Globus pallidus (tissue), 1 donor: ENCODE measurements around the gene RNU6-9.
"Not testable (repeated sequence)": the region's sequence is repeated elsewhere in the genome, so short reads cannot be mapped to it uniquely, and the experiment has no call there.

Source experiments
- DNase-seq: peaks from one replicate; pipeline ENCODE4 v3.0.0-alpha.2; 2015; ENCODE audit warnings: low spot score

RNU6-9 gene

DNA sequence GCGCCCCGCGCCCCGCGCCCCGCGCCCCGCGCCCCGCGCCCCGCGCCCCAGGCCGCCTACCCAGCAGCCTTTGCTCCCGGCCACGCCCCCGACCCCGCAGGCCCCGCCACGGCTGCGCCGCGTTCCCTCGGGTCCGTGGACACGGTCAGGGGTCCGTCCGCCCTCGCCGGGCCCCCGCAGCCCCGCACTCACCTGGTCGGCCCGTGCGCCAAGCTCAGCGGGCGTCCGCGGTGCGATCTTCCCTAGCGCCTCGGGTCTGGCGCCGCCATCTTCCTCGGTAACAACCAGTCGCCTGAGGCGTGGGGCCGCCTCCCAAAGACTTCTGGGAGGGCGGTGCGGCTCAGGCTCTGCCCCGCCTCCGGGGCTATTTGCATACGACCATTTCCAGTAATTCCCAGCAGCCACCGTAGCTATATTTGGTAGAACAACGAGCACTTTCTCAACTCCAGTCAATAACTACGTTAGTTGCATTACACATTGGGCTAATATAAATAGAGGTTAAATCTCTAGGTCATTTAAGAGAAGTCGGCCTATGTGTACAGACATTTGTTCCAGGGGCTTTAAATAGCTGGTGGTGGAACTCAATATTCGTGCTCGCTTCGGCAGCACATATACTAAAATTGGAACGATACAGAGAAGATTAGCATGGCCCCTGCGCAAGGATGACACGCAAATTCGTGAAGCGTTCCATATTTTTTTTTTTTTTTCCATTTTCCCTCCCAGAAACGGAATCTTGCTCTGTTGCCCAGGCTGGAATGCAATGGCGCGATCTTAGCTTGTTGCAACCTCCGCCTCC, at the start of gene RNU6-9, which contains the start of gene MED16:
RNU6-9 (plus strand) TSS at position 591 of the 796 bp plus-strand sequence.
MED16 (minus strand) TSS at position 294 of the 796 bp plus-strand sequence. CDS start 2,056 bp downstream, outside the sequence.
- peak; percentile 95 for DNase-seq

DNA sequence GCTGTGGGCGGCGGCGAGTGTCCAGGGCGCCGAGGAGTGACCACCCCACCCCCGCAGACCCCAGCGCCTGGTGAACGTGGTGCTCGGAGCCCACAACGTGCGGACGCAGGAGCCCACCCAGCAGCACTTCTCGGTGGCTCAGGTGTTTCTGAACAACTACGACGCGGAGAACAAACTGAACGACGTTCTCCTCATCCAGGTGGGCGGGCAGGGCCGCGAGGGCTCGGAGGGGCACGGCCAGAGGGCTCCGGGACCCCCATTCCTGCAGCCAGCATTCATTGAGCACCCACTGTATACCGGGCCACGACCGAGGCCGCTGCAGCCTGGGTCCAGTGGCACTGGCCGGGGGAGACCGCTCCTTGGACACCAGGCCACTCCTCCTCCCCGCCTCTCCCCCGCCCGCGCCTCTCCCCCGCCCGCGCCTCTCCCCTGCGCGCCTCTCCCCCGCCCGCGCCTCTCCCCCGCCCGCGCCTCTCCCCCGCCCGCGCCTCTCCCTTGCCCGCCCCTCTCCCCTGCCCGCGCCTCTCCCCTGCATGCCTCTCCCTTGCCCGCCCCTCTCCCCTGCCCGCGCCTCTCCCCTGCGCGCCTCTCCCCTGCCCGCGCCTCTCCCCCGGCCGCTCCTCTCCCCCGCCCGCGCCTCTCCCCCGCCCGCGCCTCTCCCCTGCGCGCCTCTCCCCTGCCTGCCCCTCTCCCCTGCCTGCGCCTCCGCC, 49.3 kb upstream of the RNU6-9 start:
- DNase-seq, result no peak

DNA sequence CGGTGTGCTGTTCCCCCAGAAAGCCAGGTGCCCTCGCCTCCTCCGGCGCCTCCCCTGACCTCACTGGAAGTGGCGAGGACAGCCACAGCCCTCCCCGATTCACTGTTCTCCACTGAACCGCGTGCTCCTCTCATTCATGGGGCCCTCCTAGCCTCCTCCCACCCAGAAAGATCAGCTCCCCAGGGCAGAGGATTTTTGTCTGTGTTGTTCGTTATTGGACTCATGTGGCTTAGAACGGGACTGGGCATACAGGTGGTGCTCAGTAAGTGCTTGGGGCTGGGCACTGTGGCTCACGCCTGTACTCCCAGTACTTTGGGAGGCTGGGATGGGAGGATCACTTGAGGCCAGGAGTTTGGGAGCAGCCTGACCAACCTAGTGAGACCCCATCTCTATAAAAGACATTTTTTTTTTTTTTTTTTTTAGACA, 48.7 kb upstream of the RNU6-9 start:
- no peak for DNase-seq

DNA sequence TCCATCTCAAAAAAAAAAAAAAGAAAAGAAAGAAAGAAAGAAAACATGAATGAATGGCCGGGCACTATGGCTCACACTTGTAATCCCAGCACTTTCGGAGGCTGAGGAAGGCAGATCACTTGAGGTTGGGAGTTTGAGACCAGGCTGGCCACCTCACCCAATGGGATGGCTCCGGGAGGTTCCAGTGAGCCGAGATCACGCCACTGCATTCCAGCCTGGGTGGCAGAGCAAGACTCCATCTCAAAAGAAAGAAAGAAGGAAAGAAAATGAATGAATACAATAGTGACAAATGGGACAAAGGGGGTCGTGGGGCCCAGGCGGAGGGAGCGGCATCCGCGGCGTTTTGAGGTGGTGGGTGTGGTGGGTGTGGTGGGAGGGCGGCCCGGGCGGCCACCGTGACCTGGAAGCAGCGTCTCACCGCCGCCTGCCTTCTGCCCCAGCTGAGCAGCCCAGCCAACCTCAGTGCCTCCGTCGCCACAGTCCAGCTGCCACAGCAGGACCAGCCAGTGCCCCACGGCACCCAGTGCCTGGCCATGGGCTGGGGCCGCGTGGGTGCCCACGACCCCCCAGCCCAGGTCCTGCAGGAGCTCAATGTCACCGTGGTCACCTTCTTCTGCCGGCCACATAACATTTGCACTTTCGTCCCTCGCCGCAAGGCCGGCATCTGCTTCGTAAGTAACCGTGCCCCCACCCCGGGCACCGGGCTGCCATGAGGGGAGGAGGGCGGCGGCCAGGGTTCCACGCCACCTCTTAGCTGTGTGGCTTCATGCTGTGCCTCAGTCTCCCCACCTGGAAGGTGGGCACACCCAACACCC, 47.4 kb upstream of the RNU6-9 start:
- DNase-seq, result no peak

DNA sequence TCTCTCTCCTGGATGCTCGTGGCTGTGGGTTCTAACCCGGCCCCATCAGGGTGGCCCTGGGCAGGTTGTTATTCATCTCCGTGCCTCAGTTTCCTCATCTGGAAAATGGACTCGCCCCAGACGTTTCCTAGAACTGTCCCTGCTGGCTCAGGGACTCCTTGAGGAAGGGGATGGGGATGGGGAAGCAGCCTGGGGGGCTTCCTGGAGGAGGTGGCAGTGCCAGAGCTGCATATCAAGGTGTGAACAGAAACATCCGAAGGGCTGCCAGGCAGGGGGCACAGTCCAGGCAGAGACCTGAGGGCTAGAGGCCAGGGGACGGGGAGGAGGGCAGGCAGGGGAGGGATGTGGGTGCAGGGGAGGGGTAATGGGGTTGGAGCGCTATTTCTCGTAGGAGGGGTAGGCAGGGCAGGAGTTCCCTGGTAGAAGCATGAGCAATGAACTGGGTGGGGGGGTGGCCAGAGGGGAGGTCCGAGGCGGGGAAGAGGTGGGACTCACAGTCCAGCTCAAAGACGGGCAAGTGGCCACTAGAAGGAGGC, 44.8 kb upstream of the RNU6-9 start:
- DNase-seq, result no peak

DNA sequence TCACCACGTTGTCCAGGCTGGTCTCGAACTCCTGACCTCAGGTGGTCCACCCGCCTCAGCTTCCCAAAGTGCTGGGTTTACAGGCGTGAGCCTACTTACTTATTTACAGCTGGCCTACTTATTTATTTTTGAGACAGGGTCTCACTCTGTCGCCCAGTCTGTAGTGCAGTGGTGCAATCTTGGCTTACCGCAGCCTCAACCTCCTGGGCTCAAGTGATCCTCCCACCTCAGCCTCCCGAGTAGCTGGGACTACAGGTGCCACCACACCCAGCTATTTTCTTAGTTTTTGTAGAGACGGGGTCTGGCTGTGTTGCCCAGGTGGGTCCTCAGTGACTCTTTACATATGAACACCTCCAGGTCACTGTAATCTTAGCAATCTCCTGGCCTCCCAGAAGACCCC, 44.1 kb upstream of the RNU6-9 start:
- DNase-seq, result not testable (repeated sequence)

DNA sequence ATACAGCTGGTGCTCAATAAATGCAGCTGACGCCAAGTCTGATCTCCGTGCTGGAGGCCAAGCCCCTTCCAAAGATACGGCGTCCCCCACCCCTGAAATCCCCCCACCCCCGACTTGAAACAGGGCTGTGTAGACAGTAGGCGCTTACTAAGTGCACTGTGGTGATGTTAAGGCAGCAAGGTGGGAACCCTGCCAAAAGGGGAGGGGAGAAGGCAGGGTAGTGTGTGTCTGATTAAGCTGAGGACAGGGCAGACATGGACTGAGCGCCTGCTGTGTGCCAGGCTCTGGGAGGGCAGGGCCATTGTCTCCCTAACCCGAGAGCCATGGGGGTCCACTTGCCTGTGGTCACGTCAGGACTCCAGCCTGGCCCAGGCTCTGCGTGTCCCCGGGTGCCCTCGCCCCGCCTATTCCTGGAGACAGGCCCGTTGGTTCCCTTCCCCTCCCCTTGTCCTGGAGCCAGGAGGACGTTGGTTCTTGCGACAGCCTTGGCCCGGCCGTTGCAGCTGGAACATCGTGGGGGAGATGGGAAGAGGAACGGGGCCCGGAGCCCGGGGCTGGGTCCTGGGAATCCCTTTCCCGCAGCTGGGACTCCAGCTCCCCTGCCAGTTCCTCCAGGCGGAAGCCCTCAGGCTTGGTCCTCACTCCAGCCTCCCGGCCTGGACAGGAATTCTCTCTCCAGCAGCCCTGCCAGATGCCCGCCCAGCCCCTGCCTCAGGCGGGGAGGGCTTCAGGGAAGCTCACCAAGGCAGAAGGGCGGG, 42.9 kb upstream of the RNU6-9 start:
- peak; percentile 47 for DNase-seq

DNA sequence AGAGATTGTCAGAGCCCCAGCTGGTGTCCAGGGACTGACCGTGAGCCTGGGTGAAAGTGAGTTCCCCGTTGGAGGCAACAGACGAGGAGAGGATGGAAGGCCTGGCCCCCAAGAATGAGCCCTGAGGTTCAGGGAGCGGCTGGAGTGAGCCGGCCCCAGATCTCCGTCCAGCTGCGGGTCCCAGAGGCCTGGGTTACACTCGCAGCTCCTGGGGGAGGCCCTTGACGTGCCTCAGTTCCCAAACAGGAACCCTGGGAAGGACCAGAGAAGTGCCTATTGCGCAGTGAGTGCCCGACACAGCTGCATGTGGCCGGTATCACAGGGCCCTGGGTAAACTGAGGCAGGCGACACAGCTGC, 42.3 kb upstream of the RNU6-9 start:
- no peak for DNase-seq

DNA sequence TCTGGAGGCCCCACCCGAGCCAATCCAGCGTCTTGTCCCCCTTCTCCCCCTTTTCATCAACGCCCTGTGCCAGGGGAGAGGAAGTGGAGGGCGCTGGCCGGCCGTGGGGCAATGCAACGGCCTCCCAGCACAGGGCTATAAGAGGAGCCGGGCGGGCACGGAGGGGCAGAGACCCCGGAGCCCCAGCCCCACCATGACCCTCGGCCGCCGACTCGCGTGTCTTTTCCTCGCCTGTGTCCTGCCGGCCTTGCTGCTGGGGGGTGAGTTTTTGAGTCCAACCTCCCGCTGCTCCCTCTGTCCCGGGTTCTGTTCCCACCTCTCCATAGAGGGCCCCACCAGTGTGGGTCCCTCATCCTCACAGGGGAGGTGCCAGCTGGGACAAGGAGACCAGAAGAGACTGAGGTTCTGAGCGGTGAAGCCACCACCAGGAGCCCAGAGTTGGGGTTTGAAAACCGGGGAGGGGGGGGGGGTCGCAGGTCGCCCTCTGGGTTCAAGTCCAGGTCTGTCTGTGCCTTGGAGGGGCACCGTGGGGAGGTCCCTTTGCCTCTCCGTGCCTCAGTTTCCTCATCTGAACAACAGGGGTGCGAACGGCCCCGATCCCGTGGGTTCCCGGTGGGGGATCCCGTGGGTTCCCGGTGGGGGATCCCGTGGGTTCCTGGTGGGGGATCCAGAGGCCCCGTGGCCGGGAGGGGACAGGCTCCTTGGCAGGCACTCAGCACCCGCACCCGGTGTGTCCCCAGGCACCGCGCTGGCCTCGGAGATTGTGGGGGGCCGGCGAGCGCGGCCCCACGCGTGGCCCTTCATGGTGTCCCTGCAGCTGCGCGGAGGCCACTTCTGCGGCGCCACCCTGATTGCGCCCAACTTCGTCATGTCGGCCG, 40.9 kb upstream of the RNU6-9 start, which contains the start of gene ELANE:
ELANE (plus strand) TSS at position 168 of the 878 bp plus-strand sequence; CDS start at position 194, 26 bp downstream.
- DNase-seq, result no peak

DNA sequence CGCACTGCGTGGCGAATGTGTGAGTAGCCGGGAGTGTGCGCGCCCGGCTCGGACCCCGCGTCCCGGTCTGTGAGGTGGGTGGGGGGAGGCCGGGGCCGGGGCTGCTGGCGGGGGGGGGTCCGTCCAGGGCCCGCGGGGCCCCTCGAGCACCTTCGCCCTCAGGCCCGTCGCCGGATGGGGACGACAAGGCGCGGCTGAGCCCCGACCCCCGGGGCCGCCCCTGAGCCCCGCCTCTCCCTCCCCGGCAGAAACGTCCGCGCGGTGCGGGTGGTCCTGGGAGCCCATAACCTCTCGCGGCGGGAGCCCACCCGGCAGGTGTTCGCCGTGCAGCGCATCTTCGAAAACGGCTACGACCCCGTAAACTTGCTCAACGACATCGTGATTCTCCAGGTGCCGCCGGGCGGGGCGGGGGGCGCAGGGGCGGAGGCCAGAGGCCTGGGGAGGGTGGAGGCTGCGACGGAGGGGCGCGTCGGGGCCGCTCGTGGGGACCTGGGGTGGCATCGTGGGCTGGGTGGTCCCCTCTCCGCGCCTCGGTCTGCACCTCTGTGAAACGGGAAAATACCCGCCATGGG, 40.2 kb upstream of the RNU6-9 start:
- no peak for DNase-seq

DNA sequence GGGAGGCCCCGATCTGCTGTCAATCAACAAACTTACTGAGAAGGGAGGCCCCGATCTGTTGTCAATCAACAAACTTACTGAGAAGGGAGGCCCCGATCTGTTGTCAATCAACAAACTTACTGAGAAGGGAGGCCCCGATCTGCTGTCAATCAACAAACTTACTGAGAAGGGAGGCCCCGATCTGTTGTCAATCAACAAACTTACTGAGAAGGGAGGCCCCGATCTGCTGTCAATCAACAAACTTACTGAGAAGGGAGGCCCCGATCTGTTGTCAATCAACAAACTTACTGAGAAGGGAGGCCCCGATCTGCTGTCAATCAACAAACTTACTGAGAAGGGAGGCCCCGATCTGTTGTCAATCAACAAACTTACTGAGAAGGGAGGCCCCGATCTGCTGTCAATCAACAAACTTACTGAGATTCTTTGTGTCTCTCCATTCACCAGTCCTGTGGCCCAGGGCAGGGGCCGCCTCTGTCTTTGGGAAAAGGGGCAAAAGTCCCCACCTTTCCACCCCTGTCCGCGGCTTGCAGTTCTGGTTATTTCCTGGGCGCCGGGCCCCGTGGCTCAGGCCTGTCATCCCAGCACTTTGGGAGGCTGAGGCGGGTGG, 39.6 kb upstream of the RNU6-9 start:
- not testable (repeated sequence) for DNase-seq

DNA sequence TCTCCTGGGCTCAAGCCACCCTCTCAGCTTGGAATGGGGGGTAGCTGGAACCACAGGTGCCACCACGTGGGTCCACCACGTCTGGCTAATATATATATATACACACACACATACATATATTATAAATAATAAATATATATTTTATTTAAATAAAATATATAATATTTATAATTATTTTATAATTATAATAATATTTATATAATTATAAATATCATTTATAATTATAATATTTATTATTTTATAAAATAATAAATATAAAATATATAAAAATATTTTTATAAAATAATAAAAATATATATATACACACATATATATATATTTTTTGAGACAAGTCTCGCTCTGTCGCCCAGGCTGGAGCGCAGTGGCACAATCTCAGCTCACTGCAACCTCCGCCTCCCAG, 38.7 kb upstream of the RNU6-9 start:
- no peak for DNase-seq

DNA sequence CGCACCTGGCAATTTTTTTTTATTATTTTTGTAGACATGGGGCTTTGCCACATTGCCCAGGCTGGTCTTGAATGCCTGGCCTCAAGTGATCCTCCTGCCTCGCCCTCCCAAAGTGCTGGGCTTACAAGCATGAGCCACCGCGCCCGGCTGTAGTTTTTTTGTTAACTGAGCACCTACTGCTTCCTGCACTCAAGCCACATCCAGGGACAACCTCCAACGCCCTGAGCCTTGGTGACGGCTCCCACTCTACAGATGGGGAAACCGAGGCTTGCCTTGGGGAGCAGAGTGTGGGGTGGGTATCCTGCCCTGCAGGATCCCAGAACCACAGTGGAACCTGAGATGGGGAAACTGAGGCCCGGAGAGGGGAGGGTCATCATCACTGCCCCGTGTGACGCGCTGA, 38.1 kb upstream of the RNU6-9 start:
- no peak for DNase-seq

DNA sequence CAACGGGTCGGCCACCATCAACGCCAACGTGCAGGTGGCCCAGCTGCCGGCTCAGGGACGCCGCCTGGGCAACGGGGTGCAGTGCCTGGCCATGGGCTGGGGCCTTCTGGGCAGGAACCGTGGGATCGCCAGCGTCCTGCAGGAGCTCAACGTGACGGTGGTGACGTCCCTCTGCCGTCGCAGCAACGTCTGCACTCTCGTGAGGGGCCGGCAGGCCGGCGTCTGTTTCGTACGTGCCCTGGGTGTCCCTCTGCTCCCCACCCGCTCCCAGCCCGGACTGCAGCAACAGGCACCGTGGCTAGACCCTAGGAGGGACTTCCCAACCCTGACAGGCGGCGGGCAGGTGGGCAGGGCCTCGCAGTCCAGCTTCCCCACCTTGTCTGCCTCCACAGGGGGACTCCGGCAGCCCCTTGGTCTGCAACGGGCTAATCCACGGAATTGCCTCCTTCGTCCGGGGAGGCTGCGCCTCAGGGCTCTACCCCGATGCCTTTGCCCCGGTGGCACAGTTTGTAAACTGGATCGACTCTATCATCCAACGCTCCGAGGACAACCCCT, 37.6 kb upstream of the RNU6-9 start:
- DNase-seq, result no peak

DNA sequence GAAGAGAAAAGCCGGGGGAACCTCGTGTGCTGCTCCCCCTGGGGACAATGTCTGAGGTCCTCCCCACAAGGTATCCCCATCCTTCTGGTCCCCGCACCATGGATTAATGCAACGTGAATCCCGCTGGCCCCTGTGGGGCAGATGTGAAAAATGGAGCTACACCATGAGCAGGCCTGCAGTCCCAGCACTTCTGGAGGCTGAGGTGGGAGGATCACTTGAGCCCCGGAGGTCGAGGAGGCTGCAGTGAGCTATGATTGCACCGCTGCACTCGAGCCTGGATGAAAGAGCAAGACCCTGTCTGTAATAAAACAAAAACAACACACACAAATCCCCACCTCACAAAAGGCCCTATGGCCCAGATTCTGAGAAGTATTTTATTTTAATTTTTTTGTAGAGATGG, 35.0 kb upstream of the RNU6-9 start:
- no peak for DNase-seq

DNA sequence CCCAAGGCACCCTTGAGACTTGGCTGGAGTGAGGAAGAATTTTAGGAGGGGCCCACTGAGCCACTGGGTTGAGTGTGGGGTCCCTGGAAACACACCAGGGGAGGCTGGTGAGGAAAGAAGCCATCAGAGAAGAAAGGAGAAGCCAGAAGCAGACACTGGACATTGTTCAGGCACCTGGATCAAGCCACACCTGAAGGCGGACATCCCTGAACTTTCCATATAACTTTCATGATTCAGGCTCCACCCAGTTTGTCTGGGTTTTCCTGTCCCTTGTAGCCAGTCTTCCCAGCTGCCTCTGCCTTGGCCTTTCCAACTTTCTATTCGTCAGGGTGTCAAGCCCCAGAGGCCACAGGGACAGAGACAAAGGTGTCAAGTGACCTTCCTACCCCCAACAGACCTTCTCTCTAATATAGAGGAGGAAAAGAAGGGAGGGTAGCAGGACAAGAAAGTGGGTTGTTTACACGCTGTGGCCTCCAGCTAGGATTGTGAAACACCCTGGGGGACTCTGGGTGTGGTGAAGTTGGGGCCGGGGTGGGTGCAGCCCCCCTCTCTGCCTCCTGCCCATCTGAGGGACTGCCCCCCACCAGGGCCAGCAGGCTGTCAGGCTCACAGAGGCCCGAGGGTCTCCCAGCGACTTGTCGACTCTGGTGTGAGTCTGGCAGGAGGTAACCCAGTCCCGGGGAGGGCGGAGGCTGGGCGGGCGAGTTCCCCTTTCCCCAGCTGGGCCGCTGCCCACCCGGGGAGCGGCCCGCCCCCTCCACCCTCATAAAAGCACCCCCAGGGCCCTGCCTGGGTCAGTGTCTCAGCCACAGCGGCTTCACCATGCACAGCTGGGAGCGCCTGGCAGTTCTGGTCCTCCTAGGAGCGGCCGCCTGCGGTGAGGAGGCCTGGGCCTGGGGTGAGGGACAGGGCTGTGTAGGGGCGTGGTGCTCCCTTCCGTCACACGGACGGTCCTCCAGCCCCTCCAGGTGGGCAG, 34.1 kb upstream of the RNU6-9 start, which contains the start of gene CFD:
CFD (plus strand) TSS at position 797 of the 976 bp plus-strand sequence; CDS start at position 823, 26 bp downstream.
- no peak for DNase-seq

DNA sequence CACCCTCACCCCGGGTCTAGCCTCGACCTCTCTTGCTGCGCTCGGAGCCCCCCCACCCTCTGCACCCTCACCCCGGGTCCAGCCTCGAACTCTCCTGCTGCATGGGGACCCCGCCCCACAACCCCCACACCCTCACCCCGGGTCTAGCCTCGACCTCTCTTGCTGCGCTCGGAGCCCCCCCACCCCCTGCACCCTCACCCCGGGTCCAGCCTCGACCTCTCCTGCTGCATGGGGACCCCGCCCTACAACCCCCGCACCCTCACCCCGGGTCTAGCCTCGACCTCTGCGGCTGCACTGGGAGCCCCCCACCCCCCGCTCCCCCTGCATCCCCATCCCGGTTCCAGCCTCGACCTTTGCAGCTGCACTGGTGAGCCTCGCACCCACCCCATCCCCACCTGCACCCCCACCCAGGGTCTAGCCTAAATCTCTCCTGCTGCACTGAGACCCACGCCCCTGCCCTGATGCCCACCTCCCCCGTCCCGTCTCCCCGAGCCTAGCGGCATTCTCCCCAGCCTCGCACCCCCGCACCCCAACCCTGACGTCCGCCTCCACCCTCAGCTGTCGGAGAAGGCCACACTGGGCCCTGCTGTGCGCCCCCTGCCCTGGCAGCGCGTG, 32.0 kb upstream of the RNU6-9 start:
- DNase-seq, result no peak
